GM18870 (cell line): ENCODE measurements around the gene SH3RF3.

Experiments
- ATAC-seq: cut with Tn5 transposase; IDR thresholded peaks from one replicate; pipeline ENCODE4 v1.9.1; 2021; ENCODE audit warnings: moderate library complexity; ENCODE audit not compliant: unreplicated experiment

The SH3RF3 gene

DNA sequence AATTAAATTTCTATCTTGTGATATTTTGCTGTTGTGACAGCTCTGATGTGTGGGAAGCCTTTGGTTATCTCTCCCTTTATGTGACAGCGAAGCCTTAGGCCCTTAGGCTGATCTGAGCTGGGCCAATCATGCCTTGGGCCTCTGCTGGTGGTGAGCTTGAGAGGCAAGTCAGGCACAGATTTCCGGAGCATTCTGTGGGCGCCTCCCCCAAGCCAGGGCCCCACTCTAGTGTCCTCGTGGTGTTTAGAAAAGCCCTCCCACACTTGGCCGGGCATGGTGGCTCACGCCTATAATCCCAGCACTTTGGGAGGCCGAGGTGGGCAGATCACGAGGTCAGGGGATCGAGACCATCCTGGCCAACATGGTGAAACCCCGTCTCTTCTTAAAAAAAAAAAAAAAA lies 239.8 kb downstream of the SH3RF3 start:
- no peak for ATAC-seq

DNA sequence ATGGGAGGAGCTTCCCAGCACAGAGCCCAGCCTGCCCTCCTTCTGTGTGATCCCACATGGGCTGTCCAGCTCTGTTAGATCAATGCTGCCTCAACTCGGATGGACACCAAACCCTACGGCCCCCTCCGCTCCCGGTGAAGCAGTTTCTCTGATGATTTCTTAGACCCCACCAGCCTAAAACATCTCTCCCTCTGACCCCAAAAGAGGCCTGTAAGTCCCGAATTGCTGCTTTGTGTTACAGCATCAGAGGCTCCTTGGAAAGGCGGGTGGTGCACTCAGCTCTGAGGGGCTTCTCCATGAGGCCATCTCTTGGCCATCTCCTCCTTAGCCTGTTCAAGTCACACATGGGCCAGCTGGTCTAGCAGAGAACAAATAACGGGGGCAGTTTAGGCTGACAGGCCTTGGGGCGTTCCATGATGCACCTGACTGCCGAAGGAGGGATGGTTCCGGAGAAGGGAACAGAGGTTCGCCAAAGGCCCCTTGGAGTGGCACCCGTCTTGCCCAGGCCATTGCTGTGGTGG lies 240.7 kb downstream of the SH3RF3 start:
- ATAC-seq, result no peak

DNA sequence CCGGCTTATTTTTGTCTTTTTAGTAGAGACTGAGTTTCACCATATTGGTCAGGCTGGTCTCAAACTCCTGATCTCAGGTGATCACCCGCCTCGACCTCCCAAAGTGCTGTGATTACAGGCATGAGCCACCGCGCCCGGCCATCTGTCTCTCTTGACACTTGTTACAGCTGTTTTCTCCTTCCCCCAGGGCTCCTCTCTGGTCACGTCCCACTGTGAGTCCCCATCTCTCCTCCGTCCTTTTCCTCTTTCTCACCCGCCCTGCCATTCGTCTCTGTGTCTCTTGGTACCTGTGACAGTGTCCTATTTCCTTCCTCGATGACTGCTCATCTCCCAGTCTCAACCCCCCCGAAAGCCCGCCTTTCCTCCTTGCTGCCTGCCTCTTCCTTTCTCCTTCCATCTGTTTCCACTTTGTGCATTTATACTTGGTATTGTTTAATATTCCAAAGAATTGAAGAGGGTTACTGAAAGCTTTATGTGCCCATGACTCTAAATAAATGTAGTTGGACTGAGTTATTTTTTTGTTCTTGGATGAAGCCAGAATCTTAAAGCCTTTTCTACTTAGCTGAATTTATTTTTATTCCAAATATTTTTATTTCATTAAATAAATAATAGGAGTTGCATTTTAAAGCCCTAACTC lies 241.5 kb downstream of the SH3RF3 start:
- ATAC-seq, result no peak

DNA sequence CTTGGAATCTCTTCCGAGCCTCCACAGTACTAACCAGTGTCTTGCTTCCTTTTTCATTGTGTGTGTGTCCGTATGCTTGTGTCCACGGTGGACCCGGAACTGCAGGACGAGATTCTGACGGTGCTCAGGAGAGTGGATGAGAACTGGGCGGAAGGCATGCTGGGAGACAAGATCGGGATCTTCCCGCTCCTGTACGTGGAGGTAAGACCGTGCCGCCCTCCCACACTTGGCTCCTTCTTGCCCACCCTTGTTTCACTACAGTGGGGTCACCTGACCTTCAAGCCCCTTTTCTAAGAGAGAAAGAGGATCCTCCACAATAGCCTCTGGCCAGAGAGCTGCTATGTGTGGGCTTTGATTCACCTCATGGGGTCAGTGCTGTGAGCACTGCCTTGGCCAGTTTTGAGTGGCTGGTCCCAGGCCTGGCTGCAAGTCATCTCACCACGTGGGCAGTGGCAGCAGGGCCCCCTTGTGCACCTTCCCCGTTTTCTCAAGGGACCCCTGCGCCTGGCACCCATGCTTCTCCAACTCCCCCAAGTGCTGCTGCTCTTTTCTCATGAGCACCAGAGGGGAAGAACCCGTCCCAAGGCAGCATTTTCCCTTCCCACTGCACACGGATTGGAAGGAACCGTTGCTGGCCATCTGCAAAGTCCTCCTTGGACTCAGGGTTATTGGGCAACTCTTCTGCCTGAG lies 242.6 kb downstream of the SH3RF3 start:
- no peak for ATAC-seq

DNA sequence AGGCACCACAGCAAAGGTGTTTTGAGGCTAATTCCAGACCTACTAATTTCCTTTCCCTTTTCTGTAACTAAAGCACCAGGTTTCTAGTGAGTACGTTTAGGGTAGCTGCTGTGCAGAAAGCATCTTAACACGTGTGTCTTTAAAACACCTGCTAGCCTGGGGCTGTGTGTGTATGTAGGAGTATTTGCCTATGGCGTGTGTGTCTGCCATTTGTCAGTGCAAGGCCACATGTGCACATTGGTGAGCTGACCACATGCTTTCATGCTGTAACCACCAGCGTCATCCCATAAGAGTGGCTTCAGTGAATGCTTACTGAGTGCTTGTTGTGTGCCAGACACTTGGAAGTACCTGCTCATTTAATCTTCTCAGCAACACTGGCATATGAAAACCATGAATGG lies 243.2 kb downstream of the SH3RF3 start:
- no peak for ATAC-seq

DNA sequence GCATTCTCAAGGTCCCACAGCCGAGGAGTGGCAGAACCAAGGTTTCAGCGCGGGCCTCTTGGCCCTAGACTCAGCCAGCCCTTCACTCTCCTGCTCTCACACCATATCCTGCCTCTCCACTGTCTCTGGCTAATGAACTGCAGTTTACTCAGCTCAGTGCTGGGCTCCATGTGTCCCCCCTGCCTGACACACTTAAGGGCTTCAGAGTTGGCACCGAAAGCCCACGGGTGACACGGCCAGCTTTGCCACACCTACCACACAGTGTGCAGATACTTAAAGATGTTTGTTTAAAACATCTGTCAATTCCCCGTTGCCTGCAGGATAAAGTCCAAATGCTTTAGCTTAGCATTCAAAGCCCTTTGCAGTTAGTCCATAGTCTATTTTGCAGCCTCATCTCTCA lies 243.6 kb downstream of the SH3RF3 start:
- ATAC-seq, result no peak

DNA sequence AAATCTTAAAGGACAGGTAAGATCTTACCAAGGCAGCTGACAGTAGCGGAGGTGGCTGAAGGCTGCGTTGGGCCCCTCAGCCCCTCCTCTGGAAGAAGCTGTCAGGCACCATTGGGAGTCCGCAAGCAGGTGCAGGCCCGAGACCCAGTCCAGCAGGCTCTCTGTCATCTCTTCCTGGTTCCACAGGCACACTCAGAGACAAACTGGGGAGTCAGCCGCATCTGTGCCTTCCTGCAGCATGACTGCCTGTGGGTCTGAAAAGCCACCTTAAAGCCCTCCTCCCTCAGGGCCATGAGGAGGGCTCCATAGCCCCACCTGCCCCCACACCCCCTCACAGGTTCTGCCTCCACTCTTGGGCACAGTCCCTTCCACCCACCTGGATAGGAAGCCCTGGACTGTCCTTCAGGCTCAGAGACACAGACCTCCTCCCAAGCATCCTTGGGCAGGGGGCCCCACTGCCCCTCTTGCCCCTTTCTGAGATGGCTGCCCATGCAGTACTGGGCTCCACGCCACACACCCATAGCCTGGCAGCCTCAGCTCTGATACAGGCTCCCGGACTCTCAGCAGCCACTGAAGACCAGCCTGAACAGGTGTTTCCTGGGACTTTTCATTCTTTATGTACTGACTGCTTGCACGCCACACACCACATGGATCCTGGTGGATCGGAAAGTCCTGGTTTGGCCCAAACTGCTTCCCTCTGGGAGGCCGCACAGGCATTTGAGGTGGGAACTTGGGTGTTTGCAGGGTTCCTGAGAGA lies 245.0 kb downstream of the SH3RF3 start:
- no peak for ATAC-seq

DNA sequence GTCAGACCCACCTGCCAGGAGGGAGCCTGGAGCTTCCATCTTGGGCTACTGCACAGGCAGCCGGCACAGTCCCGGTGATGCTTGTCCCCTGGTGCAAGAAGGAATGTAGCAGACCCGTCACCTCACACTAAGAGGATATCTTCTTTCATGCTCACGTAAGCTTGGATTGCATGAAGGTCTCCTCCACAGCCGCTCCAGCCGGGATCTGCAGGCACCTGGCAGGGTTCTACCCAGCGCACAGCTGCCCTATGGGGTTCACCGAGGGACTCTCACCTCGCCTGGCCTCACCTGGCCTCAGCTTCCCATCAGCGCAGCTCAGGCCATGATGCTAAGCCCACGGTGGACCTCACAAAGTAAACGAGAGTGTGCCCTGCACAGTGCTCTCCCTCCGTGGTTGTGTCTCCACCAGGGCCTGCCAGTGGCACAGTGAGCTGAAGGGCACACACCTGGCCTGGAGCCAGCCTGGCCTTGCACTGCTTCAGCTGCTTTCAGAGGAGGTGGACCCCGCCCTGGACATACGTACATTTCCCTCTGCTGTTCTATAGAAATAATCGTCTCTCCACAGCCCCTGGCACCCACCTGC lies 245.6 kb downstream of the SH3RF3 start:
- no peak for ATAC-seq

DNA sequence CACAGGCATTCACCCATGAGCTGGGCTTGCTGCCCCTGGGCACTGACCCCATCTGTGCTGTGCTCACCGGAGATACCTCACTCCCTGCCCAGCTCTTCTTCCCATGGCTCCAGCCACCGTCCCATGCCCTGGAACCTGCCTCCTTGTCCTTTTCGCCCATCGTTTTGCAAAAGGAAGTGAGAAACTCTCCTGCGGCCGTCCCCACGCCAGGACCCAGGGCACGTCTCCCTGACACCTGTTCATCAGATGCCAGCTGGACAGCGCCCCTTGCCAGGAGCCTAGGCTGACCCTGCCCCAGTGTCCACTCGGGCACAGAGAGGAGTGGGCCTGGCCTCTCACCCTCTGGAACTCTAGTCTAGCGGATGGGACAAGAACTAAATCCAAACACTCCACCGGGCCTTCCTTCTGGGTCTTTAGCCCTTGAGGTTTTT lies 246.1 kb downstream of the SH3RF3 start:
- ATAC-seq, result no peak

DNA sequence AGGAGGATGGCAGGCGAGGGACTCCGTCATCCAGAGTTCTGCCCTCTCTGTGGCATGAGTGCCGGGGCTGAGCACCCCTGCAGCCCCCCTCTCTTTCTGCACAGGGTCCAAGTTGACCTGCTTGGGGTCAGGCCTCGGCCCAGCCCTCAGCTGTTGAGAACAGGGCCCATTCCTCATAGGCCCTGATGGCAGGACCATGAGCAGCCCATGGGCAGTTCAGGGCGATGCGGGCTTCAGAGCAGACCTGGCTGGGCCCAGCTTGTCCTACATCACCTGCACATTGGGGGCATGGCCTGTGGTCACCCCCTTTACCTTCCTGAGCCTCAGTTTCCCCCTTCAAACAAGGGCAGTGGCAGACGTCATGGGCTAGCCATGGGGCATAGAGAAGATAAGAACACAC lies 246.7 kb downstream of the SH3RF3 start:
- ATAC-seq, result no peak

DNA sequence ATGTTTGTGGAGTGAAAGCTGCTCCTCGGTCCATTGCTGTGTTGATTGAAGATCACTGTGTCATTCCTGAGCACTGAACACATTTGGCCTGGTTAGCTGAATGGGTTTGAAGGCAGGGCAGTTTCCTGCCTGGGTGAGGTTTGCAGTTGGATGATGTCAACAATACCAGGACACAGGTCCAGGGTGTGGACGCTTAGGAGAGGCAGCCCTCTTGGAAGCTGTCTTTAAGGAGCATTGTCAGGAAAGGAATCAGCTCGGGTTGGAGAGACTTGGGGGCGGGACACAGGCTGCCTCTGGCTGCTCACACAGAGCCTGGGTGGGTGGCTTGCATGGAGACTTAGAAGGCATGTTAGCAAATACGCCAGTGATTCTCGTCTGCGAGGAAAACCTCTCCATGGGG lies 247.1 kb downstream of the SH3RF3 start:
- ATAC-seq, result no peak

DNA sequence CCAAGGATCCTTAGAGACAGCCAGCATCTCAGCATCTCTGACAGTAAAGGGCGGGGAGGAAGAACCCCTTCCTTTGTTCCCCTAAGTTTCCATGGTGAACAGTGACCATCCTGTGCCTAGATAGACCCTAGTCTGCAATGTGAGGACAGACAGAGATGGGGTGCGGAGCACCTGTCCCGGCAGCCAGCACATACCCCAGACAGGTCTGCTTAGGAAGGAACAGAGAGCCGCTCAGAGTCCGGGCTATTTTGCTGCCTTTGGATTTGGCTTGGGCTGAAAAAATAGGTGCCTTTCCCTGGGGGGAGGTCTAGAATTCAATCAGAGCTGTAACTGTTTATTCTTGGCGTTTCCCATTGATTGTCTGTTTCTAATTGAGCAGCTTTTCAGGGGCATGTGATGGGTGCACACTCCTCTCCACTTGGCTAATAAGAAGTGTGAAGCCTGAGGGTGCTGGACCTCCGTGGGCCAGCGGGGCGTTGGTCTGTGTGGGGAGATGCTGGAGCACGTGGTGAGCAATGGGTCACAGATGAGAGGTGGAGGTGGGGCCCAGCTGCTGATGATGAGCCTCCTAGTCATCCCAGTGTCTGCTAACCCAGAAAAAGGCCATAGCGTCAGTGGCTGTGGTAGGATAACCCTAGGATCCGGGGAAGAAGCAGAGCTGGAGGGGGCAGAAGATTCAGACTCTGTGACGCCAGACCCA lies 247.9 kb downstream of the SH3RF3 start:
- no peak for ATAC-seq

DNA sequence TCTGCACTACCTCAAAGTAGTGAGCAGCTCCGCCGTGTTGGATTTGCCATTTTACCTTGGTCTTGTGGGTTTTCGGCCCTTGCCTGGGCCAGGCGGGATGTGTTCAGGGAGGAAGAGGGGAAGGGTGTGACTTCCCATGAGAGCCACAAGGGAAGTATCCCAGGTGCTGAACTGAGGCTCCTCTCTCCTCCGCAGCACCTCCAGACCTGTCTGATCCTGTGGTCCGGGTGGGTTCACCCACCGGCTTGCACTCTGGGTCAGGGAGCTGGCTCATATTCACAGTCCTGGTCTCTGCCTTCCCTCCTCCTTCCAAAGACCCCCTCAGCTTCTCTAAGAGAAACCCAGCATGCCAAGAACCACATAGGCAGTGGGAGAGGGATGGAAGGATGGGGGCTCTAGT lies 249.0 kb downstream of the SH3RF3 start:
- ATAC-seq, result no peak

DNA sequence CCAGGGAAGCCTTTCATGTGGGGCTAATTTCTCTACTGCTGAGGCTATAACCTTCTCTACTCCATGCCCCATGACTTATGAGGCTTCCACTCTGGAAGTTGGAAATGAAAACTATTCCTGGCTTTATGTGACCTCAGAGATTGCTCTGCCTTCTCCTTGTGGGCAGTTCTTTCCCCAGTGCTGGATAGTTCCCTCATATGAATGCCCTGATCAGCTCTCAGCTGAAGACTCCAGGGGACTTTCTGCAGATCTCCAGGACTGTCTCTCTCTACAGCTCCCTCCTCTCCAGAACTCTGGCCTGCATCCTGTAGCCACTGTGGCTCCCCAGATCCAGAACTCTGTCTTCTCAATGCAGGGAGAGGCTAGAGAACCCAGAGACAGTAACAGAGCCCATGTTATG lies 249.7 kb downstream of the SH3RF3 start:
- no peak for ATAC-seq

DNA sequence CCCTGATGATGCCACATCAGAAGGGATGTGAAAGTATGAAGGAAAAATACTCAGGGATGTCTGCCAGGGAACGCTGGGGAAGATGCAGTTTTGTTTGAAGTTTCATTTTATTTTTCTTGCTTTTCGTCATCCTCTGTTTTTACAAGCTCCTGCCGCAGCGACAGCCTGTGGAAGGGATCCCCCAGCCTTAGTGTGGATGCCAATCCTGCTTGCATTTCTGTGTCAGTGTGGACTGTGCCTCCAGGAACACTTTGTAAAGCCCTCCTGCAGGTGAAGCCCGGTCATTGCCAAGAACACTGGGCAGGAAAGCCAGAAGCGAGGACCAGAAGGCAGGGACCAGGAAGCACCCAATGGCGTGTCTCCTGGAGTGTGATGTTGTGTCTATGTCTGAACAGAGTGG lies 250.5 kb downstream of the SH3RF3 start:
- ATAC-seq, result no peak

DNA sequence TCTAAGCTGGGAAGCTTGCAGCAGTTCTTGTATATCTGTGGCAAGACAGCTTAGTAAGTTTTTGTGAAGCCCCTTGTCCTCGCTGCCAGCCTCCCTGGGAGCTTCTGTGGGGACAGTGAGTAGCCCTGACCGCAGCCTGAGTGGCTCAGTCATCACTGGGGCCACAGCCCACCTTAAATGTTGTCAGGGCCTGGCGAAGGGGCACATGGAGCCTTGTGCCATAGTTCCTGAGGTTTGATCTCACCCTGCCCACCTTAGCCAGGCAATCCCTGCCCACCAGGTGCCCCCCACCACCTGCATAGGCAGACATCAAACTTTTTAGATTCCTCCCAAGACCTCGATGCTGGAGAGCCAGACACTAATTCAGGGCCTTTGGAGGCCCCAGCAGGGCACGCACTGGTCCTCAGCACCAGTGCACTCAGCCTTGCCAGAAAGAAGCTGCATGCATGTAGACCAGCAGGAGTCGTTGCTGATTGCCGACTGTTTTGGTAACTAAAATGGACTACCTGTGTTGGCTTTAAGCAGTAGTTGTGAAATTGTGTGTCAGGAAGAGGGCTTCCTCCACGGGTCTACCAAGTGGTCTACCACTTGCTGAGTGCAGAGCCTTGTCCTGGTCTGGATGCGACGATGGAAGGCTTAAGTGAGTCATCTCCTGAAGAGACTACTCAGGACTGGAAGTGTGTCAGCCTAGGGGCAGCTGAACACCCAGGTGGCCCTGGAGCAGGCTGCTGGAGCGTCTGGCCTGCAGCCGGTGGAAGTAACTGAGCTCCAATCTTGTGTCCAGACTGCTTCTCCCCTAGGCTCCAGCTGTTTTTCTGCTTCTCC lies 251.7 kb downstream of the SH3RF3 start:
- ATAC-seq, result no peak

DNA sequence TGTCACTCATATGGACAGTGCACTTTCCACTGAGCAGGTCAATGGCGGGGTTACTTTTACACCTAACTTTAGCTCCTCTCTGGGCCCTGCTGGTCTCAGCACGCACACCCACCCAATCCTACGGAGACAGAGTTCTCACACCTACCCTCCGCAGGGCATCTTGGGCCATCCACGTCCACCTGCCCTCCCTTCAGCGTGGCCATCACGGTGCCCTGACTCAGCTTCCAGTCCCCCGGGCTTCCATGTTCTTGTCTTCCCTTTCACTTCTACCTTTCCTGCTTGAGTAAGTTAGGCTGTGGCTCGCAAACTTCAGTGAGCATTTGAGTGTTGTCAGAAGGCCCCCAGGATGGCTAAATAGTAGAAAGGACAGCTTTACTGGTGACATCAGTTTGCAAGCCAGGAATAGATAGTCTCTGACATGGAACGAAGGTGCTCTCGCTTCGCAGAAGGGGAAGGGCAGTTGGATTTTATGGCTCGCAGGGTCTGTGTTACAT lies 252.4 kb downstream of the SH3RF3 start:
- ATAC-seq, result no peak

DNA sequence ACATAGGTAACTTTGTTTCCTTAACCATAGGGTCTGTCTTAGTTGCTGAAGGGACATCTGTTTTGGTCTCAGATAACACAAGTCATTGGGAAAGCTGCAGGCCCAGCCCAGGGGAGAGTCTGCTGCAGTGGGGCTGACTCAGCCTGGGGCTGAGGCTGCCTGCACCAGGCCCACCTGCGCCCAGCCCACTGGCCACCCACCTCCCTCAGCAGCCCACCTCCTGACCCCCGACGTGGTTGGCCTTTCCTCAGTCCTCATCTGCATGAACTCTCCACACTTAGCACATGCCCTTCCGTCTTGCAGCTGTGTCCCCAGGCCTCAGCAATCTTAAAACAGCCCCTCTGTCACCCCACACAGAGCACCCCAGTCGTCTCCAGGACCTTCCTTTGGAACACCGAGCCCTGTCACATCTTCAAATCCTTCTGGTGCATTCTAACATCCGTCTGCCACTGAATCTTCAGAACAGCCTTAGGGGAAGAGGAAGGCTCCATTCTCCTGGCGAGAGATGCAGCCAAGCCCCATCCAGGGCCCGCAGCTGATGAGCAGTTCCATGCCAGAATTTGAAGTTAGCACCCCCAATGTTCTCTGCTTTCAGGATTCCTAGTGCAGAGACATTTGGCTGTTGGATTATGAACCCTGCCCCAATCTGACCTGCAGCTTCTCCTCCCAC lies 253.4 kb downstream of the SH3RF3 start:
- no peak for ATAC-seq

DNA sequence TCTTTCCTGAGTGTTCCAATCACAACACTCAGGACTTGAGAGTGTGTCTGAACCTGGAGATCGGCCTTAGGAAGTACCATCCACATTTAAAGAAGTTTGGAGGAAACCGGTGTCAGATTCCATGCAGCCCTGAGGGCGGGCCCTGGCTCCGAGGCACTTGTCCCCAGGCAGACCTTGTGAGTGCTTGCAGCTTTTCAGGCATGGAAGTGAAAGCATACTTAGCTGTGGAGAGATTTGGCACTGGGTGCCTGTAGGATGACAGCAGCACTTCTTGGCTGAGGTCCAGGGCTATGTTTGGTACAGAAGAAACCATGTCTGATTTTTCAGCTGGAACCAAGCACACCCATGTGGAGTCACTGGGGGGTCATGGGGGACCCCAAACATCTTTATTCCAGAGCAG lies 253.9 kb downstream of the SH3RF3 start:
- no peak for ATAC-seq
